ENCODE measurements around the gene RHBDD1.

RHBDD1 gene

DNA sequence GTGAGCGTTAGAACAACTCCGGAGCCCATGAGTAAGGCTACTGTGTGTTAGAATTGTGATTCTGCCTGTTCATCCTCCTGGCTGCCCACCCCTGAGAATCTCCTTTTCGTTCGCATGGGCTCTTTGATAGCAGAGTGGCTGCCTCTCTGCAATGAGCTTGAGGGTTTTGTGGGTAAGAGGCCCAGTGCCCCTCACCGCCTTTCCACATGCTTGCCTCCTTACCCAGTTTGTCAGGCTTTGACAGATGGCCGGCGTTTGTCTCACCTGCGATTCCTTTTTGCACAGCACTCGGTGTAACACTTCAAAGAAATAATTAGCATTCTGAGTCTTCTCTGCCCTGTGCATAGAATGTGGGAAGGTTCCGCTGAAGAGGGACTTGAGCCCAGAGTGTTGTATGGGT lies 138.0 kb downstream of the RHBDD1 start:
- in situ Hi-C loops (cut with MboI; ENCODE audit: low sequenced_read_pairs, unreplicated experiment), result no loop called here
- TF ChIP-seq, protein P1, sequence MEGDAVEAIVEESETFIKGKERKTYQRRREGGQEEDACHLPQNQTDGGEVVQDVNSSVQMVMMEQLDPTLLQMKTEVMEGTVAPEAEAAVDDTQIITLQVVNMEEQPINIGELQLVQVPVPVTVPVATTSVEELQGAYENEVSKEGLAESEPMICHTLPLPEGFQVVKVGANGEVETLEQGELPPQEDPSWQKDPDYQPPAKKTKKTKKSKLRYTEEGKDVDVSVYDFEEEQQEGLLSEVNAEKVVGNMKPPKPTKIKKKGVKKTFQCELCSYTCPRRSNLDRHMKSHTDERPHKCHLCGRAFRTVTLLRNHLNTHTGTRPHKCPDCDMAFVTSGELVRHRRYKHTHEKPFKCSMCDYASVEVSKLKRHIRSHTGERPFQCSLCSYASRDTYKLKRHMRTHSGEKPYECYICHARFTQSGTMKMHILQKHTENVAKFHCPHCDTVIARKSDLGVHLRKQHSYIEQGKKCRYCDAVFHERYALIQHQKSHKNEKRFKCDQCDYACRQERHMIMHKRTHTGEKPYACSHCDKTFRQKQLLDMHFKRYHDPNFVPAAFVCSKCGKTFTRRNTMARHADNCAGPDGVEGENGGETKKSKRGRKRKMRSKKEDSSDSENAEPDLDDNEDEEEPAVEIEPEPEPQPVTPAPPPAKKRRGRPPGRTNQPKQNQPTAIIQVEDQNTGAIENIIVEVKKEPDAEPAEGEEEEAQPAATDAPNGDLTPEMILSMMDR (IDR thresholded peaks at IDR 0.05; ENCODE audit: borderline replicate concordance, control extremely low read depth, extremely low read depth, insufficient read depth, missing control alignments), result no peak
- no peak for DNase-seq (ENCODE audit: low spot score)

DNA sequence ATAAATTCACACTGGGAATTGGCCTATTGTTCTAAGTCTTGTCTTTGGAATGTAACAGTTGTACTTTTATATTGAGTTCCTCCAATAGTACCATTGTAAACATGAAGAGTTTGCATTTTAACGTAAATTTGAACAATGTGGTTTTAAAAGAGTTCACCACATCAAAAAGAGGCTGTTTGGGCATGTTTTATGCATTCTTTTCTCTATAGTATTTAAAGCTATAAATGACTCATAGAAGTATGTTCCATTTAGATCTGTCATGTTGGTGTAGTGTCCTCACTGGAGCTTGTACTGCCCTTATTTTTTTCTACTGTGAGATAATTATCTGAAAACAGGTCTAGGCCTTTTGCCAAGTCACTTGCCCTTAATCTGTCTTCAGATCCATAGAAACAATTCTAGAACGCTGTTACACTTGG lies 141.9 kb downstream of the RHBDD1 start:
- in situ Hi-C loops (cut with MboI; ENCODE audit: low sequenced_read_pairs, unreplicated experiment), result loop anchor here (25.0 kb wide), 1 partner anchor 1065 kb away; no protein-coding TSS in a partner anchor
- DNase-seq (ENCODE audit: low spot score), result no peak
- TF ChIP-seq, protein P1 (IDR thresholded peaks at IDR 0.05; ENCODE audit: borderline replicate concordance, control extremely low read depth, extremely low read depth, insufficient read depth, missing control alignments), result no peak

DNA sequence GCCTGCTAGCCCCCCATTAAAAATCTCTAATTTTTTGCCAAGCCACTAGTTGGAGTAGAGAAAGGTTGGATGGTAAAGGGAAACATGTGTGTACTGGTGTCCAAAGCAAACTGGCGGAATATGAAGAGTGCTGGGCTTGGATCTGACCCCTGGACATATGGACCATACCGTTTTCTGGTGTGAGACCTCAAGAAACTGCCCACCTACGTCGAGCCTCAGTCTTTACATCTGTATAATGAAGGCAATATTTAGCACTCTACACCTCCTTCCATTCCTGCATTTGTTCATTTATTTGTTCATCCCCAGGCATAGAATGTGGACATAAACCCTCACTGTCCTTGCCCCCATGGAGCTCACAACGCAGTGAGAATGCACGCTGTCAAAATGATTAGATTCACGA lies 142.4 kb downstream of the RHBDD1 start:
- TF ChIP-seq, protein P1 (IDR thresholded peaks at IDR 0.05; ENCODE audit: borderline replicate concordance, control extremely low read depth, extremely low read depth, insufficient read depth, missing control alignments), result no peak
- no peak for DNase-seq (ENCODE audit: low spot score)
- in situ Hi-C loops (cut with MboI; ENCODE audit: low sequenced_read_pairs, unreplicated experiment), result loop anchor here (25.0 kb wide), 1 partner anchor 1066 kb away; no protein-coding TSS in a partner anchor

DNA sequence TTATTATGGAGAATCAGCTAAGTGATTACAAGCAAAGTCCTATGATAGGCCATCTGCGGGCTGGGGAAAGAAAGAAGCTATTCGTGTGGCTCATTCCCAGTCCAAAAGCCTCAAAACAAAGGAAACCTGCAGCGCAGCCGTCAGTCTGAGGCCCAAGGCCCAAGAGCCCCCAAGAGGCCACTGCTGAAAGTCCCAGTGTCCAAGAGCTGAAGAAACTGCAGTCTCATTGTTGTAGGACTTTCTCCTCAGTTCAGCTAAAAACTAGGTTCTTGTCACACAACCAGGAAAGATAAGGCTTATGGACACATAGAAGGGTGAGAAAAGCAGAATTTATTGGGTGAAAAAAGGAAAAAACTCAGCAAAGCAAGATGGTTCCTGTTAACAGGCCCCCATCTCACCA lies 143.2 kb downstream of the RHBDD1 start:
- TF ChIP-seq, protein P1 (IDR thresholded peaks at IDR 0.05; ENCODE audit: borderline replicate concordance, control extremely low read depth, extremely low read depth, insufficient read depth, missing control alignments), result no peak
- in situ Hi-C loops (cut with MboI; ENCODE audit: low sequenced_read_pairs, unreplicated experiment), result loop anchor here (25.0 kb wide), 1 partner anchor 1067 kb away; no protein-coding TSS in a partner anchor
- DNase-seq (ENCODE audit: low spot score), result no peak

DNA sequence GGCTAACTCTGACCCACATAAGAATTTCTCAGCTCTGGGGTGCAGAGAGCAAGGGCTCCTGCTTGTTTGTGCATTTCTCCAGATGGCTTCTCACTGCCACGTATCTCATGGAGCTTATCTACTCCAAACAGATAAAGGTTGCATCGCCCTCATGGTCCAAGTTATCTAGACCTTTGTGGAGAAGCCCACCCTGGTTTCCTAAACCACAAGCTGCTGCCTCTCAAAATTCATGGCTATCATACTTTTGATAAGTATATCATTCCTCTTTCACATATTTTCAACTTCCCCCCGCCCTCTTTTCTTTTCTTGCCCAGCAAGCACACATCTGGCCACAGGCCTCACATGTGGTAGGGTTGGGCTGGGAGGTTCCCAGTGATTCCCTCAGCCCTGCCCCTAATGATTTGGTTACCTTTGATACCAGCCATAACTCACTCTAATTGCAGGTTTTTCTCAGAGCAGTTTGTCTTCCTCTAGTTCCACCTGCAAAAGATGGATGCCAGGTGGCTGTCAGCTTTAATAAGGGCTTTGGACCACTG lies 146.0 kb downstream of the RHBDD1 start:
- DNase-seq (ENCODE audit: low spot score), result no peak
- TF ChIP-seq, protein P1 (IDR thresholded peaks at IDR 0.05; ENCODE audit: borderline replicate concordance, control extremely low read depth, extremely low read depth, insufficient read depth, missing control alignments), result no peak
- in situ Hi-C loops (cut with MboI; ENCODE audit: low sequenced_read_pairs, unreplicated experiment), result loop anchor here (10.0 to 25.0 kb wide), 2 partner anchors 167 to 1070 kb away; no protein-coding TSS in a partner anchor

DNA sequence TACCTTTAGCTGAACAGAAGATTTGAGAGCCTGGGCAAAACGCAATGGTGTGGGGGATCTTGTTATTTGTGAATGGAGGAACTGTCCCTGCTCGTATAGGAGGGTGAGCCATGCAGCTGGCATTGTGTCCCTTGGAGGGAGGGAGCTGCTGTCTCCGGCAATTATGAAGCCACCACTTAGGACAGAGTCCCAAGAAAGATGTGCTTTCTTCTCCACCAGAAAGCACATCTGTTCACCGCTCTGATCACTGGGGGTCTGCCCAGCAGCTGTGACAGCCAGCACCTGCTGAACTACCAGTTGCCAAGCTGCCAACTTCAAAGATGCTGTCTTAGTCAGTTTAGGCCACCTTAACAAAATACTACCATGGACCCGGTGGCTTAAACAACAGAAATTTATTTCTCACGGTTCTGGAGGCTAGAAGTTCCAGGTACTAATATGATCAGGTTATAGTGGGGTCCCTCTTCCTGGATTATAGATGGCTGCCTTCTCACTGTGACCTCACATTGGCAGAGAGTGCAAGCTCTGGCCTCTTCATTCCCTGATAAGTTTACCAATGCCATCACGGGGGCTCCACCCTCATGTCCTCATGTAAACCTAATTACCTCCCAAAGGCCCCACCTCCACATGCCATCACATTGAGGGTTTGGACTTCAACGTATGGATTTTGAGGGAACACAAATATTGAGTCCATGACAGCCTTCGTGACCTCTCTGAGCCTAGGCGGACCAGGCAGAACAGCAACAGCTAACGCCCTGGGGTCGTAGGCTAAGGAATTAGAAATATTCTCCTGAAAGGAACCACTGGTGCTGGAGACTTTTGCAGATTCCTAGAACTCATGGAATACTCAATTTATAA lies 148.3 kb downstream of the RHBDD1 start:
- TF ChIP-seq, protein P1 (IDR thresholded peaks at IDR 0.05; ENCODE audit: borderline replicate concordance, control extremely low read depth, extremely low read depth, insufficient read depth, missing control alignments), result no peak
- DNase-seq (ENCODE audit: low spot score), result no peak
- in situ Hi-C loops (cut with MboI; ENCODE audit: low sequenced_read_pairs, unreplicated experiment), result loop anchor here (10.0 to 25.0 kb wide), 2 partner anchors 169 to 1072 kb away; no protein-coding TSS in a partner anchor

All from GM13976 (cell line).